LNCAP (cell line): ENCODE measurements around the gene CNFN.

ENCODE experiments used
- TF ChIP-seq, protein P1 (sequence below): fragments of 450-650 bp; IDR thresholded peaks from 2 replicates; pipeline ENCODE4 v1.5.1; 2017; ENCODE audit warnings: mild to moderate bottlenecking

CNFN gene

DNA sequence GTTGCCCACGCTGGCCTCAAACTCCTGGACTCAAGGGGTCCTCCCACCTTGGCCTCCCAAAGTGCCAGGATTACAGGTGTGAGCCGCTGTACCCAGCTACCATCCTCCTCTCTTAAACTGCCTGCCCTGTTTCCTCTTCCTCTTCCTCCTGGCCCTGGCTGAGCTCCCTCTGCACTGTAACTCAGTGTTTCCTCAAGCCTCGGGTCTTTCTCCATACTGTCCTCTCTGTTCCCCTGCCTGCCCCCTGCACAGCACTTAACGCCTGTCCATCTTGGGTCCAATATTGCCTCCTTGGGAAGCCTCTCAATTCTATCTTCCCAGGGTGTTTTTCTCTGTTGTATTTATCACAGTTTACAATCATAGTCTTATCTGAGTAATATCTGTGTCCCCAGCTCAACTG lies 31.0 kb upstream of the CNFN start:
- TF ChIP-seq, protein P1, sequence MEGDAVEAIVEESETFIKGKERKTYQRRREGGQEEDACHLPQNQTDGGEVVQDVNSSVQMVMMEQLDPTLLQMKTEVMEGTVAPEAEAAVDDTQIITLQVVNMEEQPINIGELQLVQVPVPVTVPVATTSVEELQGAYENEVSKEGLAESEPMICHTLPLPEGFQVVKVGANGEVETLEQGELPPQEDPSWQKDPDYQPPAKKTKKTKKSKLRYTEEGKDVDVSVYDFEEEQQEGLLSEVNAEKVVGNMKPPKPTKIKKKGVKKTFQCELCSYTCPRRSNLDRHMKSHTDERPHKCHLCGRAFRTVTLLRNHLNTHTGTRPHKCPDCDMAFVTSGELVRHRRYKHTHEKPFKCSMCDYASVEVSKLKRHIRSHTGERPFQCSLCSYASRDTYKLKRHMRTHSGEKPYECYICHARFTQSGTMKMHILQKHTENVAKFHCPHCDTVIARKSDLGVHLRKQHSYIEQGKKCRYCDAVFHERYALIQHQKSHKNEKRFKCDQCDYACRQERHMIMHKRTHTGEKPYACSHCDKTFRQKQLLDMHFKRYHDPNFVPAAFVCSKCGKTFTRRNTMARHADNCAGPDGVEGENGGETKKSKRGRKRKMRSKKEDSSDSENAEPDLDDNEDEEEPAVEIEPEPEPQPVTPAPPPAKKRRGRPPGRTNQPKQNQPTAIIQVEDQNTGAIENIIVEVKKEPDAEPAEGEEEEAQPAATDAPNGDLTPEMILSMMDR: no peak

- TF ChIP-seq, protein P1: peak; percentile 63
Observed at GRCh38 chr19:42420055-42420544, 30.0 kb upstream of the CNFN start.

DNA sequence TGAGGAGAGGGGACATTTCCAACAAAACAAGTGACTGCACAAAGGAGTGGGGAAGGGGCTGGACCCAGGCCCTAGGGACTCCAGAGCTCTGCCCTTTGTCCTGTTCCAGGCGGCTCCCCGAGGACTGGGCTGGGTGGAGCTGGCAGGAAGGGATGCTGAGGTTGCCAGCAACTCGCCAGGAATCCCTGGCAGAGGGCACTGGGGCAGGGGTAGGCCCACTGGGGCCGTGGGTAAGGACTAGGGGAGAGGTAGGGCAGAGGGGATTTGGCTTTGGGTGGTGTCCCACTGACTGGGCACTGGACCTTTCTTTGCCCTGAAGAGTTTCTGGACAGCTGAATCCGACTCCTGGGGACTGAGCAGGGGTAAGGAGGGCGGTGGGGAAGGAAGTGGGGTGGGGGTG lies 29.2 kb upstream of the CNFN start:
- TF ChIP-seq, protein P1: no peak

DNA sequence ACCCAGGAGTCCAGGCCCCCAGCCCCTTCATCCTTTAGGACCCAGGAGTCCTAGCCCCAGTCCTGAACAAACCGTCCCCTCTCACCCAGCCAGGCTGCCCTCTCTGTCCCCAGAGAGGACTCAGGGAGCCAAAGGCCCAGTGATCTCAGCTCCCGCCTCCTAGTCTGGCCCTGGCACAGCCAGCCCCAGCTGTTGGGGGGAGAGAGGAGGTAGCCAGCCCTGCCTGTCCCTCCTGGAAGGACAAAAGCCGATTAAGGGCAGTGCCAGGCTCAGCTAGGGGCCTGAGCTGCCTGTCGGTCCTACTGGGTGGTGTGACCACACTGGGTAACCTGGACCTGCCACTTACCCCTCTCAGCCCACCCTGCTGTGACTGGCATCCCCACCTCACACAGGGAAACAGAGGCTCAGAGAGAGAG lies 22.6 kb upstream of the CNFN start:
- TF ChIP-seq, protein P1: no peak

GRCh38 chr19:42412227-42412626 lies 22.1 kb upstream of the CNFN start:
- TF ChIP-seq, protein P1: no peak

DNA sequence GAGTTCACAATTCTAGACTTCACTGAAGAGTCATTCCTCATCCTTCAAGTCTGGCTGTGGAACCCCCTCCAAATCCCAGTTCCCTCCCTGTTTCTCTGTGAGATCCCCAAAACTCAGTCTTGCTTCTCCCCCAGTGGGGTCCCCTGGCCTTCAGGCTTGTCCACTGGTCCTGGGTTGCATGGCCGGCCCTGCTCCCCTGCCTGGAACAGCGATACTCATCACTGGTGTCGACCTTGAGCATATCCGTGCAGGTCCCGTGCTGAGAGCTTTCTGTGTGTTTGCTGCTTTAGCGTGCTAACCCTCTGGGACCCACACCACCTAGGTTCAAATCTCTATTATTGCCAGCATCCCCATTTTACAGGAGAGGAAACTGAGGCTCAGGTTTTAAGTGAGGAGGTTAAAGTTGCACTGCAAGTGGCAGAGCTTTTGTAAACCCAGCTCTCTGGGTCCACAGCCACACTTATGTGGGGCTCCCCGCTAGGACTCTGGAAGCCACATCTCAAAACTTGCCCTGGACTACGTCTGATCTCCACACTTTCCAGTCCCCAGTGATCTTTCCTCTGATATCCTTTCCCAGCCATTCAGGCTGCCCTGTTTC lies 21.6 kb upstream of the CNFN start:
- TF ChIP-seq, protein P1: no peak

- TF ChIP-seq, protein P1: no peak
Observed at GRCh38 chr19:42410371-42410770, 20.3 kb upstream of the CNFN start.

- TF ChIP-seq, protein P1: no peak
Observed at GRCh38 chr19:42409477-42409876, 19.4 kb upstream of the CNFN start.
